GM12875 (cell line): ENCODE measurements around the gene CAPN13.

Source experiments
- H3K4me3 ChIP-seq: one replicate; pipeline ENCODE4 v1.5.1; 2011; ENCODE audit warnings: low read depth, low read length, control low read depth
- TF ChIP-seq, protein P1 (sequence below): IDR thresholded peaks from 2 replicates; pipeline ENCODE4 v1.5.1; 2011; ENCODE audit warnings: low read depth, mild to moderate bottlenecking, control low read depth, inconsistent platforms, low read length, moderate library complexity, borderline replicate concordance; ENCODE audit not compliant: insufficient read depth

The CAPN13 gene

GRCh38 chr2:30790879-30791278 is 16.4 kb downstream of the CAPN13 start:
- TF ChIP-seq, protein P1, sequence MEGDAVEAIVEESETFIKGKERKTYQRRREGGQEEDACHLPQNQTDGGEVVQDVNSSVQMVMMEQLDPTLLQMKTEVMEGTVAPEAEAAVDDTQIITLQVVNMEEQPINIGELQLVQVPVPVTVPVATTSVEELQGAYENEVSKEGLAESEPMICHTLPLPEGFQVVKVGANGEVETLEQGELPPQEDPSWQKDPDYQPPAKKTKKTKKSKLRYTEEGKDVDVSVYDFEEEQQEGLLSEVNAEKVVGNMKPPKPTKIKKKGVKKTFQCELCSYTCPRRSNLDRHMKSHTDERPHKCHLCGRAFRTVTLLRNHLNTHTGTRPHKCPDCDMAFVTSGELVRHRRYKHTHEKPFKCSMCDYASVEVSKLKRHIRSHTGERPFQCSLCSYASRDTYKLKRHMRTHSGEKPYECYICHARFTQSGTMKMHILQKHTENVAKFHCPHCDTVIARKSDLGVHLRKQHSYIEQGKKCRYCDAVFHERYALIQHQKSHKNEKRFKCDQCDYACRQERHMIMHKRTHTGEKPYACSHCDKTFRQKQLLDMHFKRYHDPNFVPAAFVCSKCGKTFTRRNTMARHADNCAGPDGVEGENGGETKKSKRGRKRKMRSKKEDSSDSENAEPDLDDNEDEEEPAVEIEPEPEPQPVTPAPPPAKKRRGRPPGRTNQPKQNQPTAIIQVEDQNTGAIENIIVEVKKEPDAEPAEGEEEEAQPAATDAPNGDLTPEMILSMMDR, result no peak
- H3K4me3 ChIP-seq, result no peak overlapping the region

GRCh38 chr2:30789670-30790210 is 17.5 kb downstream of the CAPN13 start:
- TF ChIP-seq, protein P1, result no peak
- H3K4me3 ChIP-seq, result no peak overlapping the region

GRCh38 chr2:30786923-30787685 is 20.1 kb downstream of the CAPN13 start:
- TF ChIP-seq, protein P1, result no peak
- no peak overlapping the region for H3K4me3 ChIP-seq

DNA sequence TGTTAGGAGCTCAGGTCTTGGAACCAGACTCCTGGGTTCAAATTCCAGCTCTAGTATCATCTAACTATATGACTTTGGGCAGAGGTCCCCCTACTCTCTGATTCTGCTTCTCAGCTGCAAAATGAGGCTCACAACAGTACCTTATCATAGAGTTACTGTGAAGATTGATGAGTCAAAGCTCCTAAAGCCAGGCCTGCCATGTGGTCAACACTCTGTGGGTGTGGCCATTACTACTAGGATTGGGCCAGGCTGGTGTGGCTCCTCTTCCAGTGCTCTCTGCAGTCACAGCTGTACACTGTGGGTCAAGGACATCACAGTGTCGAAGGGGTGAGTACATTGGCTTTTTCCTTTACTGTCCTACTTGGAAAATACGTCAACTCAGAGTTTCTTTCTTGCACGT is 22.6 kb downstream of the CAPN13 start:
- TF ChIP-seq, protein P1, result no peak
- no peak overlapping the region for H3K4me3 ChIP-seq

GRCh38 chr2:30781961-30782533 is 25.2 kb downstream of the CAPN13 start:
- TF ChIP-seq, protein P1, result no peak
- no peak overlapping the region for H3K4me3 ChIP-seq

DNA sequence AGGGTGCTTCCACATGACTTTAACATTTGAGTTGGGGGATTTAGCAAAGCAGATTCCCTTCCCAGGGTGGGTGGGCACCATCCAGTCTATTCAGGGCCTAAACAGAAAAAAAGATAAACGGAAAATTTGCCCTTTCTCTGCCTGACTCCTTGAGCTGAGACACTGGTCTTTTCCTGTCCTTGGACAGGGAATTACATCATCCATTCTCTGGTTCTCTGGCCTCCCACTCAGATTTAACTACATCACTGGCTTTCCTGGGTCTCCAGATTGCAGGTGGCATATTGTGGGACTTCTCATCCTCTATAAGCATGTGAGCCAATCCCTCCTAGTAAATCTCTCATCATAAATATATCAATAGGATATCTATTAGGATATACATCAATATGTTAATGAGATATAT is 25.8 kb downstream of the CAPN13 start:
- TF ChIP-seq, protein P1, result no peak
- no peak overlapping the region for H3K4me3 ChIP-seq

DNA sequence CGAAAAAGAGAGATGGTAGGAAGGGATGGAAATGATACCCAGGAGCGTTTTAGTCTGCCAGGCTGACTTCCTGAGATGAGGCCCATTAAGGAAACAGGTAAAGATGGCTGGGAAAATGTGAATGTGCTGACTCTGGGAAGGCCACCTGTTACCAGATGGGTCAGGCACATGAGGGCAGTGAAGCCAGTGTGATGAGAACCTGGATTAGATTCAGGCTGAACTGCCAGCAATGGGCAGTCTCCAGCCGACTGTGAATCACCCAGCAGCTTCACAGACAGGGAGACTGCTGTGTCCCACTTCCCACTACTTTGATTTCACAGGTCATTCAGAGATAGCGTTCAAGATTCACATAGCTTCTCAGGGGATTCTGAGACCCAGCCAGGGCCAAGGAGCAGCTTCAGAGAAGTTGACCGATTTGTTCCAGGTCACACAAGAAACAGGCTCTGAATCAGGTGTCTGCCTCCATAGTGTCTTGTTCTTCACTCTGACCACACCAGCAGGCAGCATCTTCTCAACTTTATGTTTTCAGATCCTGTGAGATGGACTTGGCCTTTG is 26.4 kb downstream of the CAPN13 start:
- no peak overlapping the region for H3K4me3 ChIP-seq
- TF ChIP-seq, protein P1, result no peak
